ENCODE results near the gene JDP2. TPM values are rescaled to one million over a fixed set of nuclear protein-coding genes. Genes with fewer than 3 reads are reported as not detected.
A peak's percentile ranks its signal among the peaks of the same experiment; 100 is the strongest.

JDP2 gene
- total RNA-seq, 1 donor from 2014 or later: 21.4 TPM

DNA sequence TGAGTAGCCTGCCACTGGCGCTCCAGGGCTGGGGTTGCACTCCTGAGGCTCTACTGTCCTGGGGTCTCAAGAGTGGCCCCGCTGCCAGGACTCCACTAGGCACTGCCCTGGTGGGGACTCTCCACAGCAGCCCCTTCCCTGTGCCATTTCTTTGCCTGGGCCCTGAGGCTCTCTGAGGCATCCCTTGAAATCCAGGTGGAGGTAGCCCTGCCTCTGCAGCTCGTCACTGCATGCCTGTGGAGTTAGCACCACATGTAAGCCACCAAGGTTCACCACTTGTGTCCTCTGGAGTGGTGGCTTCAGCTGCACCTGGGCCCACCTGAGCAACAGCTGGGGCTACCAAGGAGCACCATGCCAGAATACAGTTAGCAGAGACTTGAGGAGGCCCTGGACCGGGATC is 54.5 kb downstream of the JDP2 start:
- DNase-seq (ENCODE audit: low read depth in 2 of 2): no peak

DNA sequence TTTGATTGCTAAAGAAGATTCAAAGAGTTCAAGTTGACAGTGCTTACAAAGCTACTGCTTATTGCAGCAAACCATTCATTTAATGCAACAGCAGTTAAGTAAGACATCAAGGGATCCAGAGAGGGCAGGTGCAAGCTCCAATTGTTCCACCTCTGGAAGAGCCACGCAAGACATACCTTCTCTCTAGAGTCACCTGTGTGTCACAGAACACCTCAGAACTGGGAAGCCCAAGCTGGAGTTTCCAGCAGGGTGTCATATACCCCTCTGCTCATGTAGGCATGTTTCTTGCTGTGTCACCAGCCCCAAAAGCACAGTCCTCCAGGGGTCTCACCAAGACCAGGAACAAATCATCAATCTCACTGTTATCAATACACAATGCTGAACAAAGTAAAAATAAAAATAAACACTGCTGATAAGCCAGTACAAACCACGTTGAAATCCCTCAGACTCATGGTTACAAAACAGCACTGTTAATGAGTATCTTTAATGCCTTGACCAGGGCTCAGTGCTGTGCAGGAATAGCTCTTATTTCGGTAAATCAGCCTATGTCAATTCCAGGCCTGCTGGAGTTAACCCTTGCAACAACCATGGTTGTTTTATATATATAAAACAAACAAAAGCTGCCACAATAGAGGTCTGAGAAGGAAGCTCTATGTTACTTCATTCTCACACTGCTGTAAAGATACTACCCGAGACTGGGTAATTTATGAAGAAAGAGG is 57.0 kb downstream of the JDP2 start:
- no peak for DNase-seq (ENCODE audit: low read depth in 2 of 2)

DNA sequence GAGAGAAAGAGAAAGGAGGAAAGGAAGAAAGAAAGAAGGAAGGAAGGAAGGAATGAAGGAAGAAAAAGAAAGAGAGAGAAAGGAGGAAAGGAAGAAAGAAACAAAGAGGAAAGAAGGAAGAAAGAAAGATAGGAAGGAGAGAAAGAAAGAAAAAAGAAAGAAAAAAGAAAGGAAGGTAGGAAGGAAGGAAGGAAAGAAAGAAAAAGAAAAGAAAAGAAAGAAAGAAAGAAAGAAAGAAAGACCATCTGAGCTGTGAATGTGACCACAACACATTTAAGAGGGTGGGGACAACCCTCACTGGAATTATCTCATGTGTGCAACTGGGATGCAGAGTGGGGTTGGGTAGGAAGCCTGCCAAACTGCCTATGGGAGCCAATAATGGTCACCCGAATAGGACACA is 58.5 kb downstream of the JDP2 start:
- no peak for DNase-seq (ENCODE audit: low read depth in 2 of 2)

DNA sequence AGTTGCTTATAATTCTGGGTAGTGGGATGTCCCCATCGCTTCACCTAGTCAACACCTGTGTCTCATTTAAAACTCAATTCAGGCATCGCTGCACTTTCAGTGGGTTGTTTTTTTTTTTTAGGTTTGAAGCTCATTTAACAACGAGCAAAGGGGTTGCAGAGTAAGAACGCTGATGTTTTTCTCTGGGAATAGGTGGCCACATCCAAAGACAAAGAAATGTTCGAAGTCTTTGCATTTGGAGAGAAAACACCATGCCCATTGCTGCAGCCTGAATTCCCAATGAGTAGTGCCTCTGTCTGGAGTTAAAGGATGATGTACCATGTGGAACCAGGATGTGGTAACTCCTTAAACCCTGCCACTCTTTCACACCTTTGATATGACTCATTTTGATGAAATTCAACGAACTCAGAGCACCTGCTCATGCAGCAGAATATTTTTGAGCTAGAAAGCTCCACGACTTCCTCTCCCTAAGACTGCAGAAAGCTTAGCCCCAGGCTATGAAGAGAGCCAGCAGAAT is 59.4 kb downstream of the JDP2 start:
- no peak for DNase-seq (ENCODE audit: low read depth in 2 of 2)

DNA sequence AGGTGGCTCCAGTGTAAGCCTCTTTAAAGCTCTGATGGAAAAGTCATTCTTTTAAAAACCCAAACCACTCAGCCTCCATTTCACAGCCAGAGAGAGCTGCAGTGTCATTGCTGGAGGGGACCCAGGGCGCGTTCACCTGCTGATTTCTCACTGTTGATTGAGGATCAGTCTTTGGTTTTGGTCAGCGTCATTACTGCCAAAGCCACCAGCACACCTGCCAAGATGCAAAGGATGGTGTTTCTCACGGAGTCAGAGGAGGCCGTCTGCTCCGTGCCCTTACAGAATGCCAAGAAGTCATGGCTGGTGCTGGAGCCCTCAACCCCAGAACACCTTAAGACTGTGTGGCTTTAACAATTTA is 61.6 kb downstream of the JDP2 start:
- DNase-seq (ENCODE audit: low read depth in 2 of 2): no peak

DNA sequence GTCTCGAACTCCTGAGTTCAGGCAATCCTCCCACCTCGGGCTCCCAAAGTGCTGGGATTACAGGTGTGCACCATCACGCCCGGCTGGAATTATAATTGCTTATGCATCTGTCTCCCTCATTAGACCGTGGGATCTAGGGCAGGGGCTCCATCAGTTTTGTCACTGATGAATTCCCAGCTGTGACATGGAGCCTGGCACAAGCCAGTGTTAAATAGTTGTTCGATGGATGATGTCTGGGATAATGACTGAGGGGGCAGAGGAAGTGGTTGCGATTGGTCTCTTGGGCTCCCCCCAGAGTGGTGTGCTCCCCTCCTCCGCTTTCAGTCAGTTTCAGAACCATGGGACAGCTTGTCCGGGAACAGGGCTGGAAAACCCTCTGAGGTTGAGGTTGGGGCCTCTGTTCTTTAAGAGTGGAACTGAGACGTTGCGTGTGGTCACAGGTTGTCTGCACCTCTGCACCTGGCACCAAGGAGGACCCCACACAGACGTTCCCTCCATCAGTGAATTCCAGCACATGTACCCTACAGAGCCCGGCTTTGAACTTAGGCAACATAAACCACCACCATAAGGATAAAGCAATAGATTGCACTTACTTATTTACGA is 63.7 kb downstream of the JDP2 start:
- DNase-seq (ENCODE audit: low read depth in 2 of 2): no peak

DNA sequence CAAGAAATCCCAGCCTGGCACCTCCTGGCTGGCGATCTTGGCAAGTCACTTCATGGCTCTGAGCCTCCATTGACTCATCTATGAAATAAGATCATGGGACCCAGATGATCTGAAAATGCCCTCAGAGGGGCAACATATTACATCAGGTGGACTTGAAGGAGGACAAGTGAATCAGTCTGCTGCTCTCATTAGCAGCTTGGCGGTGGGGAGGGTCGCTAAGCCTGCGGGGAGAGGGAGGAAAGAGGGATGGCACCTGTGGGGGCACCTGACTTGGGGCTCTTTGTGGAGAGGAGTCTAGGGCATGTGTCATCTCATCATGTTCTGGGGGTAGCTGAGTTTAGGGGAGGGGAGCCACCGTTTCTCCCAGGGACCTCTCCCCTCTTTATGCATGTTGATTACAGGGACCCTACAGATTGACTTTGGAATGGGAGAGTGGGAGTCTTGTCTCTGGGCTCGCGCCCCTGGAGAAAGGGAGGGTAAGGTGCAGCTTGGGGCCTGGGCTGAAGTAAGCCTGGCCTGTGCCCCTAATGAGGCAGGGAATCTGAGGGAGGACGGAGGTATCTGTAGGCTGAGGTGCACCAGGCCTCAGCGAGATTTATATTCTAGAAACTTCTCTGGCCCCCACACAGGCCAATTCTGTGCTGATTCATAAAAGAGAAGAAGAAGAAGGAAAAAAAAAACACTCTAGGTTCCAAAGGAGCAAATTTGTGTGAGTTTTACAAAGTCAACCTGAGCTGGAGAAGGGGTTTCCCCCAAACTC is 65.2 kb downstream of the JDP2 start:
- no peak for DNase-seq (ENCODE audit: low read depth in 2 of 2)

DNA sequence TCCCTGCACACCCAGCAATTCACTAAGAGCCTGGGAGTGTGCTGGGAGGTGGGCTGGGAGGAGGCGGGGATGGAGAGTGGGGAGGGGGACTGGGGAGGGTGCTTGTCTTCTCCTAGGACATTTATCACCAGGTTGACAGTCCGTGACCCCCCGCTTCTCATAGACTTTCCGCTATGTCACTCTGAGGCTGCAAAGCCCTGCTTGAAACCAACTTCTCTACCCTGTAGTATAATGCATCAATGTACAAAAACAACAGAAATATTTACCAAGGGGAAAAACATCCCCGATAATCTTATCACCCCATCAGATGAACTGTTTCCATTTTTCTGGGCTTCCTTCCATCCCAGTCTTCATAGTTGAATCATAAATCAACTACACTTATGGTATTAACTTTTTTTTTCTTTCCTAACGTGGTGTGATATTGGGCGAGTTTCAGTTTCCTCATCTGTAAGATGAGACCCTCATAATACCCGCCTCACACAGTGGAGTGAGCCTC is 65.8 kb downstream of the JDP2 start:
- no peak for DNase-seq (ENCODE audit: low read depth in 2 of 2)

DNA sequence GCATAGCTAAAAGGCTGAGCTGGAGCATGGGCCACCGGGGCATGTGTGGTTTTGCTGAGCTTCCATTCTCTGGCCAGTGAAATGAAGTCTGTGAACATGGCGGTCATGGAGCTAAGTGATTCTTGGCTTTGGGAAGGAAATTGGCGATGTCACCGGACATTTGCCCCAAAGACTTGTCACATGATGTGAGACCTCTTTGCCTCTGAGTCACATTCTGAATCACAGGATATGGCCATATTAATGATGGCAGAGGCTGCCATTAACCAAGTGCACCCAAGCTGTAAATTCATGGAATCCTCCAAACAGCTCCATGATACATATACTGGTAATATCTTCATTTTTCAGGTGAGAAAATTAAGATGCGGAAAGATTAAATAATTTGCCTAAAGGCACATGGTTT is 67.1 kb downstream of the JDP2 start:
- peak; percentile 13 to 31 for DNase-seq (ENCODE audit: low read depth in 2 of 2)

DNA sequence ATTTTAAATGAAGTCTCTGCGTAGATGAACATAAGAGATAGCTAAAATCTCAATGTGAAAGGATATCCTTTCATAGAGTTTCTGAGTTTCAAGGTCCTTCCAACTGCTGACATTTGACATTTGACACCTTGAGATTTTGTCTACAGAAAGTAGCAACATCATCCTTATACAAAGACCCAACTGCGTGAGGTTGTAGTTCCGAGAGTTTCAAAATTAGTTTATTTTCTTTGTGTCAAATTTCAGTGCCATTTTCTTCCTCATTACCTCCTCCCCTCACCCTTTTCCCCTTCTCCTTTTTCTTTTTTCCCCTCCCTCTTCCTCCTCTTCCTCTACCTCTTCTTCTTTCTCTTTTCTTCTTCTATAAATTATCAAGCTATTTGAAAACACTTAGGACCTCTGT is 67.6 kb downstream of the JDP2 start:
- no peak for DNase-seq (ENCODE audit: low read depth in 2 of 2)

DNA sequence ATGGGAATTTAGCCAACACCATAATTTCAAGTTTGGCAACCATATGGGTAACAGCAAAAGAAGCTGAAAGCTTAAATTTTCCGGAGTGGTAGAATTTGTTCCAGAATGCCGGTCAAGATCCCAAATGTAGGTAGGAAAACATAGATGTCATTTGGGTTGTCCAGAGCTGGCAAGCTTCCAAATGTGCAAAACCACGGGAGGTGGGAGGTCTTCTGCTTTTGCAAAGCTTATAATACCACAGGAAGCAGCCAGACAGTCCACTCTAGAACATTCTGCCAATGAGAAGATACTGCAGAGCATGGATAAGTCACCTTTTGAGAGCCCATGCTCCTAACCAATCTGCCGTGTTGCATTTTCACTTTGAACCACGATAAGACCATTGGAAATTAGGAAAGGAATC is 68.1 kb downstream of the JDP2 start:
- DNase-seq (ENCODE audit: low read depth in 2 of 2): peak in 1 of 2 donors; percentile 71

DNA sequence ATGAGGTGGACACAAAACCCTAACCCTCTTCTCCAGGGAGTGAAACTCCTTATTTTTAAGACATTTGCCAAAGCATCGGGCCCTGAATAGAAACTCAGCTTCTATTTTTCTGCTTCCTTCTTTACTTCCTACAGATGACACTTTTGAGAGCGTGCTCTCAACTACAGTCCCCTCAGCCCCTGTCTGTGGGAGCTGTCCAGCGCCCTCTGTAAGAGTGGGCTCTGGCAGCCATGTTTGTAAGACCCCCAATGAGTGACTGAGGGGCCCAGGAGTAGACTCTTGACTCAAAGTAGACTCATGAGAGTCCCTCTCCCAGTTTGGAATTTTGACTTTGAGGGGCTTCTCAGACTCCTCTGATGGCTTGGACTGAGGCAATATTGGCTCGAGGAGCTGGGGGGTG is 68.9 kb downstream of the JDP2 start:
- DNase-seq (ENCODE audit: low read depth in 2 of 2): no peak

DNA sequence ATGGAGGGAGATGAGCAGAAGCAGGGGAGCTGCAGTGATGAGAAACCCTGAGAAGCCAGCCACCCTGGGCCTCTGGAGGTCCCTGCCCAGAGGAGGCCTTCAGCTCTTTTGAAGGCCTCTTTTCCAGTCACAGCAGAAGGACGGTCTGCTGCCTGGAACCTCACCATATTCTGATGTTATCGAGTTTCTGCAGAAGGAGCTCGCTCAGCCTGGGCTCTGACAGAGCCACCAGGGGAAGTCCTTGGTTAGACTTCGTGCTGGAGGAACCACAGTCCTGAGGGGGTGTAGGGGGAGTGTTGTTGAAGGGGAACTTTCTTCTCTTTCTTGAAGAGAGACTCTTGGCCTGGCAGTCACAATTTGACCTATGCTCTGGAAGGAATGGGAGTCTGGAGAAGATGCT is 69.4 kb downstream of the JDP2 start:
- no peak for DNase-seq (ENCODE audit: low read depth in 2 of 2)

DNA sequence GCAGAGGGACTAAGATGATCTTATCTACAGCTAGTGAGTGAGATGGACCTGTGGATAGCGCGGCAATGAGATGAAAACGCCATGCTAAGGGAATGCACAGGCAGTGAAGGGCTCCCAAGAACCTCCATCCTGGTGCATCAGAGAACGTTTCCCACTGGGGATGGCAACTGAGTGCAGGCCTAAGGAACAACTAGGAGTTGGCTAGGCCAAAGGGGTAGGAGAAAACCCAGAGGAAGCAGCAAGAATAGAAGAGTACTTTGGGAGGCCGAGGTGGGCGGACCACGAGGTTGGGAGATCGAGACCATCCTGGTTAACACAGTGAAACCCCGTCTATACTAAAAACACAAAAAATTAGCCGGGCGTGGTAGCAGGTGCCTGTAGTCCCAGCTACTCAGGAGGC is 69.9 kb downstream of the JDP2 start:
- no peak for DNase-seq (ENCODE audit: low read depth in 2 of 2)

DNA sequence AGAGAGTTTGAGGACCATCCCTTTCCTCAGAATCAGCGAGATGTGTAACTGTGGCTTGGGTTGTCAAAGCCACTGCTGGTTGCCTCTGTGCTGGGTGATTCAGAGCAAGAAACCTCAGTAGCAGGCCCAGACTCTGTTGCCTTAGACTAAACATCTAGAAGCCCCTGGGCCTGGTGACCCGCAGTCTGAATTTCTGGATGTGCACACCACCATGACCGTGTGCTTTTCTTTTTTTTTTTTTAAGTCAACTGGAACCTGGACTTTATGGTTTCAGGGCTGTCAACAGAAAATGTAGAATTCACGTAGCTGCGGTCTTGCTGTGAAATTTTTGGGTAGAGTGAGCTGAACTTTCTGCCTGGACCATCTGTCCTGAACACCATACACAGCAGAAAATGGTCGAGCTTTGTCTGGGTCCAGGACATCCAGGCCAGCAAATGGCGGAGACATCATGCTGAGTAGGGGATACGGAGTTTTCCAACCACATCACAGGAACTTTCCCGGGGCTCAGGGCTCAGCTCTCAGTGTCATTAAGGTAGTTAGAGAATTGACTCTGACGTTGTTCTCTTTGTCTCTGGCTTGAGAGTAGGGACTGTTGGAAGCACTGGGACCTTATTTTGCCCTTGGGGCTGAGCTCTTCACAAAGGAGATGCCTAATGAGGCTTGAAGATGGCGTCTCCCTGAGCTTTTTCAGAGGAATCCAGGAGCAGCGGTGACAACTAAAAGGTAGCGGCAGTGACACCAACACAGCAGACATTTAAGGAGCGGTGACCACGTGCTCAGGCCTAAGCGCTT is 71.5 kb downstream of the JDP2 start:
- no peak for DNase-seq (ENCODE audit: low read depth in 2 of 2)

DNA sequence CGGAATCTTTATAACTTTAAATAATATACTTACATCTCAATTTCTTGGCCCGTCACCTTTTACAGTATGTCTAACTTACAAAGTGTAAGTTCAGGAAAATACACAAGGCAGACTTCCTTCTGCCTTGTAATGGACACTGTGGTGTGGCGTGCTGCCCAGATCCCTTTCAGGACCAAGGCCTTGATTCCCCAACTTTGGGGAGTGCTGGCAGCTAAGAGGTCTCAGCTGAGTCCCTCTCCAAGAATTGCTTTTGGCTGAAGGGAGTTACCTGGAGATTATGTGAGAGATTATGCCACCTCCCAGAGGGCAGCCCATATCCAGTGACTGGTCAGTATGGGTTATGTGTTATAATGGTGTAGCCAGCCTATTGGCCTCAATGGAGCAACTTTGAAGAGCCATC is 73.3 kb downstream of the JDP2 start:
- no peak for DNase-seq (ENCODE audit: low read depth in 2 of 2)

DNA sequence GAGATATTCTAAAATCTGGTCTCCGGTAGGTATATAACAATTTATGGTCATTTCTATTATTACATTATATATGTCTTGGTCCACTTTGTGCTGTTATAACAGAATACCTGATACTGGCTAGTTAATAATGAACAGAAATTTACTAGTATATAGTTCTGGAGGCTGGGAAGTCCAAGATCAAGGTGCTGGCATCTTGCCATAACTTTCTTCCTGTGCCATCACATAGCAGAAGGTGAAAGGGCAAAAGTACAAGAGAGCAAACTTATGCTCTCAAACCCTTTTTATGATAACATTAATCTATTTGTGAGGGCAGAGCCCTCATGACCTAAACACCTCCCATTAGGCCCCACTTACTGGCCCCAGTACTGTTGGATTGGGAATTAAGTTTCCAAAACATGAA is 76.6 kb downstream of the JDP2 start:
- DNase-seq (ENCODE audit: low read depth in 2 of 2): no peak

DNA sequence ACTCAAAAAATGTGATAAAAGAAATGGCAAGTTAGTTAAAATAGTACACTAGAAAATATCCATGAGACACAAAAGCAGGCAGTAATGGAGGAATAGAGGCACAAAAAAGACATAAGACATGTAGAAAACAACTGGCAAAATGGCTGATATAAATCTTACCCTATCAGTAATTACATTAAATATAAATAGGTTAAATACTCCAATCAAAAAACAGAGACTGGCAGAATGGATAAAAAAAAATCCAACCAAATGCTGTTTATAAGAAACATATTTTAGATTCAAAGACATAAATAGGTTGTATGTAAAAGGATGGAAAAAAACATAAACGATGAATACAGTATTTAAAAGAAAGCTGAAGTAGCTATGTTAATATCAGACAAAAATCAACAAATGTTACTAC is 79.1 kb downstream of the JDP2 start:
- no peak for DNase-seq (ENCODE audit: low read depth in 2 of 2)

DNA sequence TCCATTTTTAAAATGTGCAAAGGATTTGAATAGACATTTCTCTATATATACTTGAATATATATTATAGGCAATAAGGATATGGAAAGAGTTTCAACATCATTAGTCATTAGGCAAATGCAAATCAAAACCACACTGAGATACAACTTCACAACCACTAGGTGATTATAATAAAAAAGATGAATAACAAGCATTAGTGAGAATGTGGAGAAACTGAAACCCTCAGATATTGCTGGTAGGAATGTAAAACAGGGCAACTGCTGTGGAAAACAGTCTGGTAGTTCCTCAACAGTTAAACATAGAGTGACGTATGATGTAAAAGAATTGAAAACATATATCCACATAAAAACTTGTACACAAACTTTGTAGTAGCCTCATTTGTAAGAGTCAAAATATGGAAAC is 82.7 kb downstream of the JDP2 start:
- DNase-seq (ENCODE audit: low read depth in 2 of 2): no peak

DNA sequence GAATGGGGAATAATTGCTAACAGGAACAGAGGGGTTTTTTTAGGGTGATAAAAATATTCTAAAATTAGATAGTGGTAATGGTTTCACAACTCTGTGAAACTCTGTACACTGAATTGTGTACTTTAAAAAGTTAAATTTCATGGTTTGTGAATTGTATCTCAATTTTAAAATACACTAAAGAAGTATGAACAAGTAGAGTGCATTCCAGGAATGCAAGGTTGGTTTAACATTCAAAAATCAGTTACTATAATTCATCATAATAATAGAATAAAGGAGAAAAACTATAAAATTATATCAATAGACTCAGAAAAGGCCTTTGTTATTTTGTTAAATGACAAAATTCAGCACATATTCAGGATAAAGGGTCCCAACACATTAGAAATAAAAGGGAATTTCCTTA is 83.4 kb downstream of the JDP2 start:
- no peak for DNase-seq (ENCODE audit: low read depth in 2 of 2)

DNA sequence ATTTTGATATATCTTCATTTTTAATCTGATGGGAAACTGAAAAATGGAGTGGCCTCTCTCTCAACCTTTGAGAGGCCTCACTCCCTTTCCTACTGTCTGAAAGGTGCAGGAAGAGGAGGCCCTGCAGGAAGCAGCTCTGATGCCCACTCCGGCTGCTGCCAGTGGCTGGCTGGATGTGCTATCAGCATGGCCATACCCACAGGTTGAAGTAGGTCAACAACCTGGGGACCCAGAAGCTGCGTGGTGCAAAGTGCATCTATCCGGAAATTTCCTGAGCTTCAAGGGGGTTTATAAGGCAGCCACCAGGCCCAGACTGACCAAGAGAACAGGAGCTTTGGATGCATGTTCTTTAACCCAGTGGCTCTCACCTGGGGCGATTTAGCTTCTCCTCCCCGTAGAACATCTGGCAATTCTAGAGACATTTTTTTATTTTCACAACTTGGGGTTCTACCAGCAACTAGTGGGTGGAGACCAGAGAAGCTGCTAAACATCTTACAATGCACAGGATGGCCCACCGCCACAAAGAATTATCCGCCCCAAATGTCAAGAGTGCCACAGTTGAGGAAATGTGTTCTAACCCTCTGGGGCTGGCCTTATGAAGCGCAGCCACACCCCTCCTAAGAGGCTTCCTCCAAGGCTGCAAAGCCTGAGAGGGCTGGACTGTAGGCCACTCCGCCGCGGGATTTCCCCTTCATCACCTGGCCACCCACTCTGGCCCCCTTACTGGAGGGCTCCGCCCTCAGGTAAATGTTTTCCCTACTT is 86.3 kb downstream of the JDP2 start:
- no peak for DNase-seq (ENCODE audit: low read depth in 2 of 2)
